Right hindlimb (tissue), 1 donor: ENCODE measurements around the gene CLK1.
"Not testable (repeated sequence)": the region's sequence is repeated elsewhere in the genome, so short reads cannot be mapped to it uniquely, and the experiment has no call there.

Experiments
- DNase-seq: peaks from one replicate; pipeline ENCODE4 v3.0.0-alpha.2; 2018

The CLK1 gene

GRCh38 chr2:200850512-200851256, 13.8 kb downstream of the CLK1 start:
- no peak for DNase-seq

GRCh38 chr2:200847939-200848338, 16.5 kb downstream of the CLK1 start:
- no peak for DNase-seq

- no peak for DNase-seq
Measured at GRCh38 chr2:200847269-200847668, 17.2 kb downstream of the CLK1 start.

GRCh38 chr2:200845669-200846325, 18.7 kb downstream of the CLK1 start:
- DNase-seq = no peak

GRCh38 chr2:200845194-200845593, 19.3 kb downstream of the CLK1 start:
- no peak for DNase-seq

GRCh38 chr2:200843993-200844948, 20.2 kb downstream of the CLK1 start:
- DNase-seq = no peak

- no peak for DNase-seq
Measured at GRCh38 chr2:200839513-200839912, 24.9 kb downstream of the CLK1 start.

GRCh38 chr2:200834701-200835100, 29.8 kb downstream of the CLK1 start:
- no peak for DNase-seq

GRCh38 chr2:200829258-200829655, 35.2 kb downstream of the CLK1 start:
- no peak for DNase-seq

GRCh38 chr2:200828572-200829257, 35.7 kb downstream of the CLK1 start:
- DNase-seq = no peak

- no peak for DNase-seq
Measured at GRCh38 chr2:200828104-200828503, 36.4 kb downstream of the CLK1 start.

GRCh38 chr2:200821686-200822245, 42.7 kb downstream of the CLK1 start:
- no peak for DNase-seq

- DNase-seq = no peak
Measured at GRCh38 chr2:200820573-200821234, 43.8 kb downstream of the CLK1 start.

GRCh38 chr2:200818732-200819131, 45.7 kb downstream of the CLK1 start:
- not testable (repeated sequence) for DNase-seq

GRCh38 chr2:200814917-200815316, 49.5 kb downstream of the CLK1 start:
- DNase-seq = no peak

- DNase-seq = no peak
Measured at GRCh38 chr2:200814276-200814815, 50.1 kb downstream of the CLK1 start.

- DNase-seq = peak; percentile 84
Measured at GRCh38 chr2:200812122-200813022, 52.1 kb downstream of the CLK1 start.

- DNase-seq = peak; percentile 98
Measured at GRCh38 chr2:200811333-200812121, 52.9 kb downstream of the CLK1 start, which contains the start of gene BZW1. BZW1 (plus strand) TSS chr2:200811910; CDS start chr2:200813218, 1,308 bp downstream.

- no peak for DNase-seq
Measured at GRCh38 chr2:200810998-200811332, 53.5 kb downstream of the CLK1 start.
